ENCODE measurements around the gene CSTF2T.
"Not testable (repeated sequence)": the region's sequence is repeated elsewhere in the genome, so short reads cannot be mapped to it uniquely, and the experiment has no call there.

CSTF2T gene

DNA sequence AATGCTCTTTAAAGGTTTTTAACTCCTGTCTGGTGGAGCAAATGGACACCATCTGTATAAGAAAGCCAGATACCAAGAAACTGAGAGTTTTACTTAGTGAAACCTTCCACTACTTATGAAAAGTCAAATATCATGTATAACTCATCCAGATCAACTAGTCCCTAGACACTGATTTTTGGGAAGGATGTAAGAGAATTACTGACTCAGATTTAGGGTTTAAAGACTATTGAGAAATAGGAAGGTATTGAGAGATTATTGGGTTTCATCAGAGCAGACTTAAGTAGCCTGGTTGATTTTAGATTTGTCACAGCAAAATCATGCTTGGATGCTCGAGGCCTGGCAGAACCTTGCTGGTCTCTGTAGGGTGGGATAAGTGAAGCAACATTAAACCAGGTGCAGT, 3.1 kb downstream of the CSTF2T start:
- DNase-seq, result no peak

DNA sequence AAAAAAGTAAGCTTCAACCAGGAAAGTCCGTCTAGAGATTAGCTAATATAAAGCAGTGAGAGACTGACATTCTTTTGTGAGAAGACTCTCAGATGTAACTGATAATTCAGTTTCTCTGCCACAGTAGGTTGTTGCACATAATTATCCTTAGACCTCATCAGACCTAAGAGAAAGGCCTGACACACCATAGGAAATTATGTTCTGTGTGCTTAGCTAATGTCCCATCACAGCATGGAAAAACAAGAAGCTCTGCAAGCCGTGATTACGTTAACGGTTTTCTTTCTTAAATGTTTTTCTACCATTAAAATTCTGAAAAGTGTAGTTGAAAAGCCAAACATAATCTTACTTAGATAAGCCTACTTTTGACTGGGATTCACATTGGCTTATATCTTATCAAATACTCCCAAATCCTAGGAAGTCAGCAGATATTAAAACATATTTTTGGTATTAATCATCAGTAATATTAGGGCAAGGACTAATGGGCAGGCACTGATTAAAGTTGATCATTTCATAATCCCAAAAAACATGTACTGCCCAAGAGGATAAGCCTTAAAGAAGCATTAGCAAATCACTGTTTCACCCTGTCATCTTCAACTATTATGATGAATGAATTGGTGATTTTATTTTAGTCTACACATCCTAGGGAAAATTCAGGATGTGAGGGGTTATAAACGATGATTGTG, 5.2 kb downstream of the CSTF2T start:
- DNase-seq, result no peak

DNA sequence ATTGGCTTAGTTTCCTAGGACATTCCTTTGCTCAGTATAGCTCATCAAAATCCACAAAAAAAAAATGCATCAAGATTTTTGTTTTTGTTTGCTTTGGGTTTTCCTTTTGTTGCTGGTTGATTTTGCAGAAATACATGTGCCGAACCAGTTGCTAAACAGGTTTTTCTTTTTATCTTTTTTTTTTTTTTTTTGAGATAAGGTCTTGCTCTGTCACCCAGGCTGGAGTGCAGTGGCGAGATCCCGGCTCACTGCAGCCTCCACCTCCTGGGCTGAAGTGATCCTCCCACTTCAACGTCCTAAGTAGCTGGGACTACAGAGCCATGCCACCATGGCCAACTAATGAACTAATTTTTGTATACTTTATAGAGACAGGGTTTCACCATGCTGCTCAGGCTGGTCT, 8.3 kb downstream of the CSTF2T start:
- DNase-seq, result no peak

DNA sequence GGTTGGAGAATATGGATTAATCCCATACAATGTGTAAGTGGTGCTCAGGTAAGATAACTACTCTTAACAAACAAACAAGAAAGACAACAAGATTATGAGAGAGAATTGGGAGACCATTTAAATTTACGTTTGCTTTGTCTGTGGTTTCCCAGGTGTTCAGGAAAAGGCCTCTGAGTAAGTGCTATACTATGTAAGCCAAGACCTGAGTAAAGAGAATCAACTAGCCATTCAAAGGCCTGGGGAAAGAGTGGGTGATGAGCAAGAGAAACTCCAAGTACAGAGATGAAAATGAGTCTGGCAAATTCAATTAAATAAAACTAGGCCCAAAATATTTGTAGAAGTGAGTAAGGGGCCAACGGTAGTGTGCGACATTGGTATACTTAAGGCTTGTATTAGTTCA, 9.9 kb downstream of the CSTF2T start:
- DNase-seq, result no peak

DNA sequence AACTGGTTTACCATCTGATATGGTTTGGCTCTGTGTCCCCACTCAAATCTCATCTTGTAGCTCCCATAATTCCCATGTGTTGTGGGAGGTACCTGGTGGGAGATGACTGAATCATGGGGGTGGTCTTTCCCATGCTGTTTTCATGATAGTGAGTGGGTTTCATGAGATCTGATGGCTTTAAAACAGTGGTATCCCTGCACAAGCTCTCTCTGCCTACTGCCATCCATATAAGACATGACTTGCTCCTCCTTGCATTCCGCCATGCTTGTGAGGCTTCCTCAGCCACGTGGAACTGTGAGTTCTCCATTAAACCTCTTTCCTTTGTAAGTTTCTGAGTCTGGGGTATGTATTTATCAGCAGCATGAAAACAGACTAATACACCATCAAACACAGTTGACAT, 10.6 kb downstream of the CSTF2T start:
- DNase-seq, result not testable (repeated sequence)

DNA sequence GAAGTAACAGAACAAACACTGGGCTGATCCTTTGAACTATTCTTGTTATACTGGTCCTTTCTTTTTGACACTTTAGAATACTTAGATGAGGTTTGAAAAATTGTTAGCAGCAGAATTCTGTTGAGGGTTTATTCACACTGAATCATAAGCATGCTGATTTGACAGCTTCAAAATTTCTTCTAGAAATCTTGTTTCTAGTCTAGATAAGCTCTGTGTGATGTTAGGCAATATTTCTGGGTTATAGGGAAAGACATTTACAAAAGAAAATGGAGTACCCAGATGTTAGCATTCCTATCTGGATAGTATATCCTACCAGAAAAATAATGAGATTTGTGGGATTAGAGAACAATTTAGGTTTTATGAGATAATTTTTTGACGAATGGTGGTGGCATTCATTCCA, 12.1 kb downstream of the CSTF2T start:
- no peak for DNase-seq

DNA sequence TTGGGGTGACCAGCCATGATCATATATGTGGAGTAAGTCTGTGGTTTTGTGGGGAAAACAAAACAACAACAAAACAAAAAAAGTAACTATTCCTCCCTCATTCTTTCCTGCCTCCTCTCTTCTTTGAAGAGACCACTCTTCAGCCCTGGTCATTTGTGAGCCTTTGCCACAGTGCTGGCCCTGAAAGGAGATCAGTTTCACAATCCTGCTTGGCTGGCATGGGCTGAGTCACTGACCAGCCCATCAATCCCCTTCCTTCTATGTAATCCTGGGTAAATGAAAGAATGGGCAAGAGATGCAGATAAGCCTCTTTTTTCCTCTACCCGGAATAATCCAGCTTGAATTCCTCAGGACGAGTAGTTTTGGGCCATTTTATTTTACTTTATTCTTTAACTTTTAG, 13.6 kb downstream of the CSTF2T start:
- DNase-seq, result no peak

DNA sequence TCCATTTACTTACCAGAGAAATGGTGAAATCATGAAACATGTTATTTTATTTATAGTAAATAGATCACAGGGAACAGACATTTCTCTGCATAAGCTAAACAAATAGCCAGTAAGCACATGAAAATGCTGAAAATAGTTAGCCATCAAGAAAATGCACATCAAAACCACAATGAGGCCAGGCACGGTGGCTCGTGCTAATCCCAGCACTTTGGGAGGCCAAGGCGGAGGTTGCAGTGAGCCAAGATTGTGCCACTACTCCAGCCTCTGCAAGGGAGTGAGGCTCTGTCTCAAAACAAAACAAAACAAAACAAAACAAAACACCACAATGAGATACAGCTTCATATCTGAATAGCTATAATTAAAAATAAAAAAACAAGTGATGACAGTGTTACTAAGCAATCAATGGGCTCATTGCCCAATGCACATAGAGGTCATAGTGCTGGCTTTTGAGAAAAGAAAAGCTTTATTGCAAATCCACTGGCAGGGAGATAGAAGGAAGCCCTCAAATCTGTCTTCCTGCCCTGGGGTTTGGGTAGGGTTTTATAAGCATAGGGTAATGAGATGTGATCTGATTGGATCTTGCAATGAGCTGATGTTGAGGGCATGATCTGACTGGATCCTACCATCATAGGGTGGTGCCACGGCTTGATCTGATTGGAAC, 16.2 kb downstream of the CSTF2T start:
- no peak for DNase-seq

DNA sequence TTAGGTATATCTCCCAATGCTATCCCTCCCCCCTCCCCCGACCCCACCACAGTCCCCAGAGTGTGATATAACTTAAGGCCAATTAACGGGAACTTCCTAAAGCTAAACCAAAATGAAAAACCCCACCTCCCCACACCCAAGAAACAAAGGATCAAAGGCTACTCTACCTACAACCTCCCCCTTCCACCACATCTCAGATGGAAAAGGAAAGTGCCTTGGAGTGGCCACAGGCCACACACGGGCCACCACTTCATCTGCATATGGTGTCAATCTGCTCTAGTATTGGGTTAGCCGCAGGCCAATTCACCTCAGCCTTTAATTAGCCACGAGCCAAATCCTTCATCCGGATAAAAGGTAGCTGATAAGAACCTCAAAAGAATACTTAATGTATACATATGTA, 19.6 kb downstream of the CSTF2T start:
- DNase-seq, result no peak

DNA sequence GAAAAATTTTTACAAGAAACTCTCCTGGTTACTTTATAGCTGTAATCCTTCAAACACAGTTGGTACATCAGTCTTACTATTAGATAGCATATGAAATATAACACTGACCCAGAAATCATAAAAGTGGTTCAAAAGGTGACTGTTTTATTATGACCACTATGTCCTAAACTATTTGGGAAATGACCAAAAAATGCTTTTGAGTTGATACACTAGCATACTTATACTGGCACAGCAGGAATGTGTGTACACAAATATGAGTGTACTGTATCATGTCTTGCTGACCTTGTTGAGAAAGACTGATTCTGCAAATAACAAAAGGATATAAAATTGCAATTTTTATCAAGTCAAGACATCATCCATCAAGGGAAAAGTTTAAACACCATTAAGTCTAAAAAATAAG, 24.3 kb downstream of the CSTF2T start:
- no peak for DNase-seq

DNA sequence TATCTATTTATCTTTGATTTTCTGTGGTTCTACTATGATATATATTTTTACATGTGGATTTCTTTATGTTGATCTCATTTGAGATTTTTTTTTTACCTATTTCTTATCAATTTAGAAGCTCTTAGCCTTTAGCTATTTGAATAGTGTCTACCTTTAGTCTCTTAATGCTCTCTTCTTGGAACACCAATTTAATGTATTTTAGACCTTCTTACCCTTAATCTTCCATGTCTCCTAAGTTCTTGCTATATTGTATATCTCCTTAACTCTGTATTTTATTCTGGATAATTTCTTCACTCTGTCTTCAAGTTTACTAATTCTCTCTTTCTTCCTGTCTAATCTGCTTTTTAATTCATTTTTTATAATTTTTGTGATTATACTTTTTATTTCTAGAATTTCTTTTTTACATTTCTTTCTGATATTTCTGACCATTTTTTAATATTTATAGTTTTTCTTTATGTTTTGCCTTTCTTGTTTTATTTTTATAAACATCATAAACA, 27.3 kb downstream of the CSTF2T start:
- DNase-seq, result no peak

DNA sequence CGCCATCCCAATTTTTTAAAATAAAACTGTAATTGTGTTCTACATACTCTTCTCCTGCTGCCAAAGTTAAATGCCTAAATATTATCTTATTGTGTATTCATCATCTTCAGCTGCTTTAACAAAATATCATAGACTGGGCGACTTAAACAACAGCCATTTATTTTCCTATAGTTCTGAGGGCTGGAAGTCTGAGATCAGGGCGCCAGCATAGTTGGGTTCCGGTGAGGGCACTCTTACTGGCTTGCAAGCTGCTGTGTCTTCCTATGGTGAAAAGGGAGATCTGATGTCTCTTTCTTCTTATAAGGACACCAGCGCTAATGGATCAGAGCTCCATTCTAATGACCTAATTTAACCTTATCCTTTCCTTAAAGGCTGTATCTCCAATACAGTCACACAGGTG, 30.4 kb downstream of the CSTF2T start:
- DNase-seq, result no peak

DNA sequence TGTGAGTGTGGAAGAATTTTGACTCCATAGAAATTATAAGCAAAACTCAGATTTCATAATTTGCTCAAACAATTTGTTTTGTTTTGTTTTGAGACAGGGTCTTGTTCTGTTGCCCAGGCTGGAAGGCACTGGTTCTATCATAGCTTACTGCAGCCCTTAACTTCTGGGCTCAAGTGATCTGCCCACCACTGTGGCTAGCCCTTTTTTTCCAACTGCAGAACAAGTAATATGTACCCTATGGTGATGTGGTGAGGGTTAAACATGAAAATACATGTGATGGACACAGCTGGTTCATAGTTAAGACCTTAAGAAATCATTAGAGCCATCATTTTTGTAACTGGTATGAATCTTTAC, 31.1 kb downstream of the CSTF2T start:
- no peak for DNase-seq

DNA sequence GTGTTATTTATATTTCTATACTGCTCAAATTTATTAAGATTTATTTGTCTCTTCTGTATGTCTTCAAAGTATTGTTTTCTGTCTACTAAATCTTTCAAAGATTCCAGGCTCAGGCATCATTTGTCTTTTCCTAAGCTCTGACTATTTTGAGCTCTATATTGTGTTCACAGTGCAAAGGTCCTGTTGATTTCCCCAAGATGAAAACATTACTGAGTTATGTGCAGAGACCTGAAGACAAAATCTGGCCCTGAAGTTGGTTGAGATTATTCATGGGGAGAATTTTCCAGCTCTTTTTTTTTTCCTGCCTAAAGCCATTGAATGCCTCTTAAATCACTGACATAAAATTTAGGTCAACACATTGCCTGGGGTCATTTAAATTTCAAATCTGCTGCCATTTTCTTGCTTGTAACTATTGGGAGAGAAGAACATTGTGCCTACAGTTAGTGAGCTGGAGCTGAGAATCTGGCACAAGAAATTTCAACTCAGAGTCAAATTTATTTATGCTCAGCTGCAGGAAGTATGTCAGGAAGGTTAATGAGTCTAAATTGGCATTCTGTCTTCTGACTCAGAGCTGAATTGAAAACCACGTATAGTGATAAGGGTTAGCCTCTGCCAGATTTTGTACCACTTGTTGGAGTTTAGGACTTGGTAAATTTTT, 31.6 kb downstream of the CSTF2T start:
- DNase-seq, result no peak

DNA sequence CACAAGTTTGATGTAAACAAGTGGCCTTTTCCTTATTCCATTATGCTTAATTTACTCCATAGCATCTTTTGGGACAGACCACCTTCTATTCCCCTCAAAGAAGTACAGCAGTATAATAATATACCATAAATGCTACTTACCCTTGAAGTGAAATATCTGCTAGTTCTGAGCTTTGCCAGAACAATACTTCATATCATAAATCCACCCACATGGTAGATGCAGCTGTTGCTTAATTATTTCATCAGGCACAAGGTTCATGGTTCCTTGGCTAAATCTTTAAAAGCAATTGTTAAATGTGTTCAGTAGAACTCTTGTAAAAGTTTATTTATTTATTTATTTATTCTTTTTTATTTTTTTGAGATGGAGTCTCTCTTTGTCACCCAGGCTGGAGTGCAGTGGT, 32.9 kb downstream of the CSTF2T start:
- no peak for DNase-seq

DNA sequence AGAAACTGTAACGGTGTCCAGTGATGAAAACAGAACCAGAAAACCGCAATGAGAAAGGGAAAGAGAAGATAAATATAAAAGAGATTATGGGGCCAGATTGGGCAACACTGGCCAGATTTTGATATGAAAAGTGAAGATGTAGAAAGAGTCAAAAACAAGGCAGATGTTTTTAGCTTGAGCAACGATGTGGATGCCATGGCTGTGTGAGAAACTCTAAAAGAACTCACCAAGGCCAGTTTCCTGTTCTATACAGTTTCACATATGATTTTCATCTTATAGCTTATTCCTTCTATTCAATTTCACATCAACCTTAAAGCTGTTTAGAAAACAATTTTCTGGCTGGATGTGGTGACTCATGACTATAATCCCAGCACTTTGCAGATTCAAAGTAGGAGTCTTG, 36.3 kb downstream of the CSTF2T start:
- no peak for DNase-seq

DNA sequence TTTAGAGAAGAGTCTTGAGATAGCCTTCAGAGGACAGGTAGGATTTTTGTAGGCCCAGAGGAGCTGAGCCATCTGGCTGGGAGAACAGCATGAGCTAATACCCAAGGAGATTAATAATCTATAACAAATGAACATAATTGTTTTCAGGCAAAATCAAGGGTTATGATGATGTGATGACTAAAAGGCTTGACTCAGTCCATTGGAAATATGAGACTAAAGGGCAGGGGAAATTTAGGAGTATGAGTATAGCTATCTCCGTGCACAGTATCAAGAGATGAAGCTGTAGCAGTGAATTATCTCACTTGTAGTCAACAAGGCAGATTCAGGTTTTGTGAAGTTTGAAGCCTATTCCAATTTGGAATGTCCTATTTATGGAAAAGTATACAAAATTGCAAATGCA, 40.1 kb downstream of the CSTF2T start:
- no peak for DNase-seq

DNA sequence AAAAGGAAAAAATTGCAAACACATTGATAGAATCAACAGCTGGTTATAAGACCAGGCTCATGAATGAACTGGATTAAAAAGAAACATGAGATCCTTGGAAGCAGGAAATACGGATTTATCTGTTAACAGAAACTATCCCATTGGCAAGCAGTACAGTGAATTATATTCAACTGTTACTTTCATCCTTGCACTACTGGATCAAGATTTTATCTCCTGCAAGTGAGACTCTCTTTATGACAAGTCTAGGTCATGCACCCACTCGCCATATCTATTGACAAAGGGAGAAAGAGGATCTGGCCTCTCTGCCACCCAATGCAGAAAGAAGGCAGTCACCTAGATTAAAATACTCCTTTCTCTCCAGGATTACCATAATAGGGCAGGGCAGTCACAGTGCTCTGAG, 41.4 kb downstream of the CSTF2T start:
- DNase-seq, result no peak

DNA sequence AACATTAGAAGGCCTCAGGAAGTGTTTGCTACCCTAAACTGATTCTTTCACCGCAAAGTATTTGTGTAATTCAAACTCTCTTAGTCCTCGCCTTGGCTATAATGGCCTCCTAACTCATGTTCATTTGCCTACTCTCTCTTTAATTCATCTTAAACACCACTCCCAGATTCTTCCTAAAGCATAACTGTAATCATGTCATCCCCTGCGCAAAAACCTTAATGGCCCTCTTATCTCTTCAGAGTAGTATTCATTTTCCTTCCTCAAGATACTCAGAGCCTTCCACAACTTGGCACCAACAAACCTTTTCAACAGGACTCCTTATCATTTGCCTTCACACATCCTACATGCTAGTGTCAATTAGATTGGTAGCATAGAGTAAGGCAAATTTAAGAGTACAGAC, 42.9 kb downstream of the CSTF2T start:
- no peak for DNase-seq

DNA sequence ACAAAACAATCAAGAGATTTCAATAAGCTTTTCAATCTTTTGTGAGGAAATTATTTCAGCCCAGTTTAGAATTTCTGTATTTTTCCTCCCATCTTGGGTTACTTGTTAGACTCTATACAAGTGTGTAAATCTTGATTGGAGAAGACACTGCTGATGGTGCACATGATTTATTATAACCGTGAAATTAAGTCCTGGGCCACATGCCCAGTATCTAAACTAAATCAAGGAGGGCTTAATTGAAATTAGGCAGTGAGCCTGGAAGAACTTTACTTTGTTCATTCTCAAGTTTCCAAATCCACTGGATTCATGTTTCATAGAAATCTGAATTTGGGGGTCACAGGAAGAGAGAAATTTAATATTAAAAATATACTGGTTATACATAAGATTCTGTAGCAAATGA, 44.5 kb downstream of the CSTF2T start:
- no peak for DNase-seq

DNA sequence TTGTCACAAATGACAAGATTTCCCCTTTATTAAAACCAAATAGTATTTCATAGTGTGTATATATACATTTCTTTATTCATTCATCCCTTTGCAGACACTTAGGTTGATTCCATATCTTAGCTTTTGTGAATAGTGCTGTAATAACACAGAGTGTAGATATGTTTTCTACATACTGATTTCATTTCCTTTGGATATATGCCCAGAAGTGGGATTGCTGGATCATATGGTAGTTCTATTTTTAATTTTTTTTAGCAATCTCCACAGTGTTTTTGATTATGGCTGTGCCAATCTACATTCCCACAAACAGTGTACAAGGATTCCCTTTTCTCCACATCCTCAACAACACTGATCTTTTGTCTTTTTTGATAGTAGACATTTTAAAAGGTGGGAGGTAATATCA, 46.4 kb downstream of the CSTF2T start:
- no peak for DNase-seq

DNA sequence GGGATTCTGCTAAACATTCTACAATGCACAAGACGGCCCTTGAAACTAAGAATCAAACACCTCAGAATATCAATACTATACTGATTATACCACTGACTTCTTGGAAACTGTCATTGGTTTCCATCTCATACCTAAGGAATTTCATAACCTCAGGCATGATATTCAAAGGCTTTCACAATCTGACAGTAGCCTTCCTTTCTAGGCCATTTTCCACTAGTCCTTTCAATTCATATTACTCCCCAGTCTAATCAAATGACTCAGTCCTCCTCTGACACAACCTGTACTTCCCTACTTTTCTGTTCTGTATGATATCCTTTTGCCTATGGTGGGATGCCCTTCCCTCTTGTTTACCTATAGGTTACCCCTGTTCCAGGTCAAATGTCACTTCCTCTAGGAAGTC, 48.3 kb downstream of the CSTF2T start:
- no peak for DNase-seq

DNA sequence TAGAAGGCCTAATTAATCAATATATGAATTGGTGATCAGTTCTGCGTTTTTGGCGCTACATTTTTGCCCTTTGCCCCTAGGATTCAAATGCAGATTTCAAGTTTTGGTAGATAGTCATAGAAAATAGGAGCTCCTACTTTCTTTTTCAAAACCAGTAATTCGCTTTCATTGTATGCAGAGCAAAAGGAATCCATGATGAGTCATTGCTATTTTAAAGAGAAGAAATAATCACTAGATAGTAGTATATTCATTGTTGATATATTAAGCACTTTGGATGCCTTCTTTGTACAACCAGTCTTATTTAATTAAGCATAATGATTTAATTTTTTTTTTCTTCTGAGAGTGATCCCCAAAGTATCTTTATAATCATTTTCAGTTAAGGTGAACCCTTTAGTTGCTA, 50.3 kb downstream of the CSTF2T start:
- DNase-seq, result no peak

Data from suppressor macrophage treated with lipopolysaccharide for 1 hour (primary cell).